ENCODE data around the gene C16orf90.

DNA sequence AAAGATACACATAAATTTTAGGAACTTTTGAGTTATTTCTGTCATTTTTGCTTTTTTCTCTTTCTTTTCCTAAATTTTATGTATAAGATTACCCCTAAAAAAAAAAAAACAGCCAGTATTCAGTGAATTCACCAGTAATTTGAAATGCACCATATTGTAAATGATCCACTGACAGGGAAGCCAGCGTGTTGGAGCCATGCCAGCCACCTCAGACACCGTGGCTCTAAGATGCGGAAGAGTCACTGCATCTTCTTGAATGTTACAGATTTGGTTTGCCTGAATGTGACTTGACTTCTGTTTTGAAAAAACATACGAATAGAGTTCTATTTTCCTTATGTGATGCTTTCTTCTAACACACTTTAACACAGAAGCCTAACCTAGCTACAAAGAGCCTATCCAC, 42.9 kb upstream of the C16orf90 start:
- no peak for TF ChIP-seq CTCF (conservative IDR thresholded peaks at IDR 0.05; ENCODE audit: low read depth, low read length)
- no peak for TF ChIP-seq EZH2 (IDR thresholded peaks at IDR 0.05; ENCODE audit: borderline replicate concordance, low read depth, low read length, poor library complexity, severe bottlenecking)
